ENCODE measurements around the gene YAP1.

YAP1 gene

GRCh38 chr11:102202972-102203371 lies 92.7 kb downstream of the YAP1 start:
- no peak for DNase-seq

- DNase-seq, result no peak
Observed at GRCh38 chr11:102204174-102204573, 93.9 kb downstream of the YAP1 start.

GRCh38 chr11:102205805-102206204 lies 95.6 kb downstream of the YAP1 start:
- DNase-seq, result no peak

DNA sequence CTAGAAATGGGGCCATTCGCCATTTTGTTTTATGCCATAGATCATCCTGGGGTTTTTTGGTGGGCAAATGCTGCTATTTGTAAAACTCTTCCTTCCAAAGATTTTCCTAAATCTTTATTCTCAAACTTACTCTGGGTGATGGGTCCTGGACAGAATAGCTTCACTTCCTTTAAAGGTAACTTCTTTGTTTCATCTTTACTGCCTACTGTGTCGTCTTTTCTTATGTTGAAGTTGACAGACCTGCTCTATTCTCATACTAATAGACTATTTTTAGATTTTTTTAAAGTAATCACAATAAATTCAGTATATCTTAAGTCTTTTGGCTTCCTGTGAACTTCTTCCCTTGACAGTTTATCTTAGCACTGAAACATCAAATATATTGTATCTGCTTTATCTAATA lies 98.6 kb downstream of the YAP1 start:
- no peak for DNase-seq

DNA sequence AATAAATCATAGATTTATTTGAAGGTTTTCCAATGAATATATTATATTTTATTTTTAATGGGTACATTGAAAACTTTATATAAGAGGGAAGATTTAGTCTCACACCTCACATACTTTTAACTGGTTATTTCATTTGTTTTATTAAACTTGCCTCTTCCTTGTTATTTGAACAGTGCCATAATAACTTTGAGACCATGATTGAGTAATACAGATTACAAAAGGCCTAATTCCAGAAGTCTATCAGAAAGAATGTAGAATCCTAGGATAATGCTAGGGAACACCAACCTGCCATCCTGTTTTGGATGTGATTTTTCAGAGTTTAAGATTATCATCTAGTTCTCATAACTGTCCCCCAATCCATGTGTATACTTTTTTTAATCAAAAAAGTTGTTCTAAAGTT lies 104.4 kb downstream of the YAP1 start:
- no peak for DNase-seq

- no peak for DNase-seq
Observed at GRCh38 chr11:102216433-102217075, 106.3 kb downstream of the YAP1 start.

DNA sequence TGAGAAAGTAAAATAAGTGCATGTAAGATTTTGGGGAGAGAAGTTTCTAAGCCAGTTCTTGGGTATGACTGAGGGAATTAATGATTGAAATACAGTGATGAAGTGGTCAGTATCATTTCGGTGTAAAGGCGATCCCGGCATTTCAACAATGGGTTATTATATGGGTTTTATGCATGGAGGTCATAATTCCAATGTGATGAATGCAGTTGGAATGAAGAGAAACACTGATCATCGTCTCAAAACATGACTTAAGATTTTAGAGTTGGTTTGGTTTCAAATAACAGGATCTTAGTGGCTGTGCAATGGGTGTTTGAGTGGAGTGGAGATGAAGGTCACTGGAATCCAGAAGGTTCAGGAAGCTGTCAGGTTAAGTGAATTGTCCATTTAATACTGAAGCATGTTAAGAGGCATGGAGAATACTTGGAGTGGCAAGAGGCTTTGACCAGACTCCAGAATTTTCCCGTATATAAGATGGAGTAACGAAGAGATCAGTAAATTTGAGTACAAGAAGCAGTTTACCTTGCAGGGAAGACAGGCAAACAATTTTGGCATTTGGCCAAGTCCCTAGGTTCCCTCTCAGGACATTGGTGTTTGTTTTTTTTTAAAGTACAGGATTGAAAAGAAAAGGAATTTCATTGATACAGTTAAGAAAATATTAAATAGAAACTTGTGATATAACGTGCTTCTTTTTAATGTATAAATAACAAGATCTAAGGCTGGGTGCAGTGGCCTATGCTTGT lies 110.7 kb downstream of the YAP1 start:
- DNase-seq, result no peak

DNA sequence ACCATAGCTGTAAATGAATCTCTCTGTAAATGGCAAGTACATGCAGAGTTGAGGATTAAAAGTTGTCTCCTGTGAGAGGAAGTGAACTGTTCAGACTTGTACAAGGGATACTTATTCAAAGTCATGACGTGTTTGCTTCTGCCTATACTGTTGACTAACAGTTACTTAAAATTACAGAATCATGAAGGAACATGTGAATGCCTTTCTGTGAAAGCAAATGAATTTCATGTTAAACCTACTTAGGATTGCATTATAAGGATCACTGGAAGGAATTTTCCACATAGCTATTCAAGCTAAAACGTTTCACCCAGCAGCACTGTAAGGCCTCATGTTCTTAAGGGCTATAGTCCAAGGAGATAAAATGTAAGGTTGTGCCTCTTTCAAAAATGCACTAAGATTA lies 113.6 kb downstream of the YAP1 start:
- DNase-seq, result no peak

DNA sequence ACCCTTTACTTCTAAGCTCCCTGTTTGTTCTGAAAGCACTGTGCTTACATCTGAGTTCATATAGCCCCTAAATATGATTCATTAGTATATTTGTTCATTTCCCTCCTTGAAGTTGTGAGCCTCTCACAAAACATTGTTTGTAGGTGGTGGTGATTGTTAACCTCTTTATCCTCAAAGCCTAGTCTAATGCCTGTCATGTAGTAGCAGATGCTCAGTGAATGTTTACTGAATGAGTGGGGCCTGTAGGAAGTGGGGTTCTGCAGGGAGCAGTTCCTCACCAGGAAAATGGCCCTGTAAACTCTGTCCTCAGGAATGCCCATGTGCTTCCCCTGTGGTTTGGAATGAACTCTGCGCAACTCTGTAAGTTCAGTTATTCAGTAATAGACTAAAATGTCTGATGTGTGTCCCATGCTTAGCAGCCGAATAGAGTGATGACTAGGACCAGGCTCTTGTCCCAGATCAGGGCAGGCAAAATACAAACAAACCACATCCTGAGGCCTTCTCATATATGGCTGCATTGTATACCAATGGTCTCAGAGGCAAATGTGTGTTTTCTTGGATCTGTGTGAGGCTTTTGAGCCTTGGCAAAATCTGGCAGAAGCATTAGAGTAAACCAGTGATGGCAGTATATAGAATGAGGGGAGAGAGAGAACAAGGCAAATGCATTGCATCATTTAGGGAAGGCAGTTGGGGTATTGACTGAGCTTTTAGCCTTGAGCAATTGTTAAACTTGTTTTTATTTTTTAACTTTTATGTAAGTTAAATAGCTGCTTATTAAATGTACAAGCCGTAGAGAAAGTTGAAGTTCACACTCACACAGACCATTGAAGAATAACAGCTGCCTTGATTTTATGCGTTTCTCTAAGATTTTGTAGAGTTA lies 115.7 kb downstream of the YAP1 start:
- no peak for DNase-seq

DNA sequence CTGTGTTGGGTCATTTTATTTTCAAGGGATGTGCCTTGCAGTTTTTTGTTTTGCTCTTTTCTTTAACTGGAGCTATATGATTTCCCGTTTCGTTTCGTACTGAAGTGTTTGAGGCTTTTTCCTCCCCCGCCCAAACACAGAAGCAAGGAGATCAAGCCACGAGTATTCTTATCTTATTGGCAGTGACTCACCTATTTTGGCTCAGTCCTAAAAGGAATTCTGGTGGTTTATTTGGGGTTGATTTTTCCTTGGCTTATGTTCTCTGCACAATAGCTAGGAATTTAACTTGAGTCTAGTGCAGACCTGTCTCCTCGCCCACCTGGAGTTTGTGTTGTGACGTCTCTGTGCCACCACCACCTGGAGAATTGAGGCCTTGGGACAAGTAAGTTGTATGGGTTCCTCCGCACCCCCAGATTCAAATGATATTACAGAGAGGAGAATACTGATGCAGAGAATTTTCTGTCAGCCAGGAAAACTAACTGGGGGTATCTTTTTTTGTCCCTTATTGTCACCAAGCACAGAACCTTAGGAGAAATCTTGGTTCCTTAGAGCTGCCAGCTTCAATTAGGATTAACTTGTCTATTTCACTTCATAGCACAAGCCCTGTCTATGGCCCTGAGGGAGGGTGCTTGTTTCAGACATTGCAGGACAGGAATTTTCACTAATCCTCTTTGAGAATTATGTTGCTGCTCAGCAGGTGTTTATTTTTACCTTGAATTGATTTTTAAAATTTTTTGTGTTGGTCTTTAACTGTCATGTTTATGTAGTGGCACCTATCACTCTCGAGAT lies 116.6 kb downstream of the YAP1 start:
- no peak for DNase-seq

GRCh38 chr11:102229510-102230123 lies 119.4 kb downstream of the YAP1 start:
- DNase-seq, result no peak

- DNase-seq, result no peak
Observed at GRCh38 chr11:102230186-102230585, 119.9 kb downstream of the YAP1 start.

DNA sequence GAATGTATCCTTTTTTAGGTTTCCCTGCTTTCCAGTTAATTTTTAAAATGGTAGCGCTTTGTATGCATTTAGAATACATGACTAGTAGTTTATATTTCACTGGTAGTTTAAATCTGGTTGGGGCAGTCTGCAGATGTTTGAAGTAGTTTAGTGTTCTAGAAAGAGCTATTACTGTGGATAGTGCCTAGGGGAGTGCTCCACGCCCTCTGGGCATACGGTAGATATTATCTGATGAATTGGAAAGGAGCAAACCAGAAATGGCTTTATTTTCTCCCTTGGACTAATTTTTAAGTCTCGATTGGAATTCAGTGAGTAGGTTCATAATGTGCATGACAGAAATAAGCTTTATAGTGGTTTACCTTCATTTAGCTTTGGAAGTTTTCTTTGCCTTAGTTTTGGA lies 120.7 kb downstream of the YAP1 start:
- DNase-seq, result no peak

DNA sequence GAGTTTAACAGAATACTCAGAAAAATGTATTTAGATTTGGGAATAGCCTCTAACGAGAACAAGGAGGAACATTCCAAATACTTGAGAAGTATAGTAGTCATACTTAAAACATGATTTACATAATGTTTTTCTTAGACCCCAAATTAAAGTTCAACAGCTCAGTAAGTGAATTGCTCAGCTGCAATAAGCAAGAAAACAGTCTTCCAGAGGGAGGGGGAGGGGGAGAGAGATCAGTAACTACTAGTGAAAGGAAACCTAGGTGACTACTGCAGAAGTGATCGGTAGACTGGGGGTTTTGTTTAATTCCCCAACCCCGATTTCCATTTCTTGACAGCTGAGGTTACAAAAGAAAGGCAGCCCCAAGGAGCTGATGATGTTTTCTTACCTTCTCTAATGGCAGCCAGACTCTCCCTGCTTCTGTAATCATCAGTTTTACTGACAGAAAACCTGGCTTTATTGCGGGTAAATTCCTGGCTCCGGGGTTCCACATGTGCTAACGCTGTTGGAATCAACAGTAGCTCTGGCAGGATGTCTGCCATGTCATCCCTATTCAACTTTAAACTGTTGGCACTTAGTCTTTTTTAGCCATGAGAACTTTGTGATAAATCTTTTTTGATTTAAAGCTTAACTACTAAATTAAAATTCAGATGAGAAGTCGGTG lies 124.7 kb downstream of the YAP1 start:
- no peak for DNase-seq

DNA sequence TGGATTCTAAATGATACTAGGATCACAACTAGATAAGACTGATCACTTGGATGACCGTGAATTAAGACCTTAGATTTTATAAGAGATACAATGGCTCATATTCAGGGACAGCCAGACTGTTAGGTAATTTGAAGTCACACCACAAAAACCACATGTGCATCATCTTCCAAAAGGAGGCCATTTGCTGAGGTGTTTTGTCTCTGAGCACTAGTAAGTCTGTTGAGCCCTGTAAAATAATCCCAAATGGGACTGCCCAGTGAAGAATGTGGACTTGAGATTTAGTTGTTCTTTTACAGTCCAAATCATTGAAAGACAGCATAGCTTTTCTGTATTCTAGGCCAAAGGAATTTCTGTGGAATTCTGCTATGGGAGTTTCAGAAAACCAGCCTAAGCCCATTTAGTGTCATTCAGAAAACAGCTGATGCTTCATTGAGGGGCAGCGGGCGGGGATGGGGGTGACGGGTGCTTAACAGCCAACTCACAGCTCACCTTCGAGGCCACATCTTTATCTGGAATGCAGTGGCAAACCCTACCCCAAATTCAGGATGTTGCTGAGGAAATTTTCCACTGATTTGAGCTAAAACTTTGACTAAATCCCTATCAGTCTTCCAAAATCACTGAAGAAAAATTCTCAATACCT lies 127.0 kb downstream of the YAP1 start:
- DNase-seq, result no peak

DNA sequence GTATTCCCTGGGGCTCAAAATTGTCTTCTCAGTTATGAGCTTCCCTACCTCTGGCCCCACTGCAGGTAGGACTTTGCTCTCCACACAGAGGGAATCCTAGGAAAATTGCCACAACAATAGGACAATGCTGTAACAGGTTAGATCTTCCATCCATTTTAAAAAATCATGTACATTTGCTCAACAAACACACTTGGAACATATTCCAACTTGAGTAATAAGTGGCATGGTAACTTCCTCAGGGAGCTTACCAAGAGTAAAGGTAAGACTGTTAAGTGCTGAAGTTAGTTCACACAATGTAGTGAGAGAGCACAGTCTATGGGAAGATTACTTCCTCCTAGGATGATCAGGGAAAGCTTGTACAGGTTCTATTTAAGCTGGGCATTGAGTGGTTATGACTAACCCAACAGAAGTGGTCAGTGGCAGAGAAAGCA lies 128.2 kb downstream of the YAP1 start:
- no peak for DNase-seq

DNA sequence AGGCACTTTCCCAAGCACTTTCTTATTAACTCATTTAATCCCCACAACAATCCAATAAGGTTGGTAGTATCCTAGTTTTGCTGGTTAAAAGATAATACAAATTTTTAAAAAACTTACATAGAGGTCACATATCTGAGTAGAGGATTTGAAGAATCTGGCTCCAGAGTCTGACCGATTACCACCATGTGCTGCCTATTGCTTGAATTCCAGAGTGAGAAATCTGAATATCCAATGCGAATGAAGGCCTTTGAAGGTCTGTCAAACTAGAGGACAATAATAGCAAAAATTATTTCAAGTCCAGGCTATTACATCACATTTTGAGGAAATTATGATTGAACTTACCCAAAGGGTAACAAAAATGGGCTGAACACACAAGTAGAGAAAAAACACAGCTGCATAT lies 129.2 kb downstream of the YAP1 start:
- DNase-seq, result no peak

GRCh38 chr11:102239911-102240310 lies 129.7 kb downstream of the YAP1 start:
- no peak for DNase-seq

- DNase-seq, result no peak
Observed at GRCh38 chr11:102240502-102240901, 130.3 kb downstream of the YAP1 start.

GRCh38 chr11:102241026-102241425 lies 130.8 kb downstream of the YAP1 start:
- no peak for DNase-seq

- no peak for DNase-seq
Observed at GRCh38 chr11:102243399-102243884, 133.2 kb downstream of the YAP1 start.

All from hematopoietic multipotent progenitor cell treated with erythropoietin and hydrocortisone succinate and interleukin-3 and kit ligand, for 8 days (in vitro differentiated cells).